Hepatocyte (in vitro differentiated cells): ENCODE measurements around the gene C2CD3. TPM values are rescaled to one million over a fixed set of nuclear protein-coding genes. Genes with fewer than 3 reads are reported as not detected.

ENCODE experiments used
- DNase-seq: peaks from one replicate; pipeline ENCODE4 v3.0.0-alpha.2; 2016; ENCODE audit warnings: low spot score
- H2AFZ ChIP-seq: fragments of 200-600 bp; sonication (generic); 2 replicates; pipeline ENCODE4 v1.6.0; 2016; ENCODE audit warnings: antibody characterized with exemption, mild to moderate bottlenecking
- H3K27ac ChIP-seq: fragments of 200-600 bp; sonication (generic); 2 replicates; pipeline ENCODE4 v1.5.1; 2016; ENCODE audit warnings: mild to moderate bottlenecking
- H3K27me3 ChIP-seq: fragments of 200-600 bp; sonication (generic); 2 replicates; pipeline ENCODE4 v1.6.1; 2016
- H3K36me3 ChIP-seq: fragments of 200-600 bp; sonication (generic); replicated peaks from 2 replicates; pipeline ENCODE4 v1.5.1; 2016; ENCODE audit warnings: low read depth; ENCODE audit not compliant: insufficient read depth
- H3K4me1 ChIP-seq: fragments of 200-600 bp; sonication (generic); 2 replicates; pipeline ENCODE4 v1.5.1; 2016; ENCODE audit warnings: mild to moderate bottlenecking, moderate library complexity; ENCODE audit not compliant: insufficient read depth
- H3K4me2 ChIP-seq: fragments of 200-600 bp; sonication (generic); 2 replicates; pipeline ENCODE4 v1.6.0; 2016
- H3K4me3 ChIP-seq: fragments of 200-600 bp; sonication (generic); 2 replicates; pipeline ENCODE4 v1.5.1; 2016; ENCODE audit warnings: mild to moderate bottlenecking
- H3K79me2 ChIP-seq: fragments of 200-600 bp; sonication (generic); 2 replicates; pipeline ENCODE4 v1.6.0; 2017; ENCODE audit warnings: mild to moderate bottlenecking
- H3K9me2 ChIP-seq: fragments of 200-600 bp; sonication (generic); replicated peaks from 2 replicates; pipeline ENCODE4 v1.6.0; 2017; ENCODE audit warnings: mild to moderate bottlenecking; ENCODE audit not compliant: insufficient read depth
- H3K9me3 ChIP-seq: fragments of 200-600 bp; sonication (generic); 2 replicates; pipeline ENCODE4 v1.5.1; 2016; ENCODE audit warnings: low read depth, mild to moderate bottlenecking
- H4K20me1 ChIP-seq: fragments of 200-600 bp; sonication (generic); 2 replicates; pipeline ENCODE4 v1.6.0; 2016; ENCODE audit warnings: mild to moderate bottlenecking; ENCODE audit not compliant: insufficient read depth, poor library complexity, severe bottlenecking
- CTCF ChIP-seq: fragments of 200-600 bp; sonication (generic); IDR thresholded peaks from 2 replicates; pipeline ENCODE4 v1.5.1; 2016; ENCODE audit warnings: antibody characterized with exemption, mild to moderate bottlenecking; ENCODE audit not compliant: poor library complexity
- EZH2 ChIP-seq: fragments of 200-600 bp; sonication (generic); IDR thresholded peaks from 2 replicates; pipeline ENCODE4 v1.6.1; 2016; ENCODE audit warnings: antibody characterized with exemption, mild to moderate bottlenecking, borderline replicate concordance
- EZH2phosphoT487 ChIP-seq: fragments of 200-600 bp; sonication (generic); IDR thresholded peaks from one replicate; pipeline ENCODE4 v1.6.1; 2018; ENCODE audit warnings: antibody characterized with exemption, mild to moderate bottlenecking, low read depth, moderate library complexity; ENCODE audit not compliant: unreplicated experiment, severe bottlenecking
- WGBS: methylation state at CpG from one replicate; pipeline ENCODE4 v1.1.6; 2016; ENCODE audit warnings: low lambda C conversion rate; ENCODE audit errors: missing lambda C conversion rate; 5-methylcytosine and 5-hydroxymethylcytosine counted together
- polyA plus RNA-seq: library from polyadenylated mRNA; unstranded; fragments of >200 nt; fragmentation: Nextera tagmentation; extraction: Ambion mirVana; gene quantifications from 2 replicates; pipeline ENCODE4 v1.2.1, GENCODE V29; 2016
- total RNA-seq: library from RNA; depleted of rRNA; stranded (reverse); fragments of >200 nt; gene quantifications from 2 replicates; pipeline ENCODE4 v1.2.3, GENCODE V29; 2014

The C2CD3 gene
- total and polyA plus RNA-seq, 2 experiments from 2014 or later = 9.8 to 16.3 TPM

GRCh38 chr11:73980001-73980961 is 190.5 kb downstream of the C2CD3 start:
- Histone ChIP-seq H3K9me2 (no peaks in the 10 kb centered on the region), H4K20me1 (no peaks in the 10 kb centered on the region), H3K36me3 (no peaks in the 10 kb centered on the region), H3K79me2 (no peaks in the 10 kb centered on the region), H3K9me3 (no peaks in the 10 kb centered on the region), H3K4me3 (no peak overlapping the region), H2AFZ (no peak overlapping the region), H3K27me3 (no peaks in the 10 kb centered on the region), H3K27ac (peak overlapping the region; percentile 43), H3K4me1 (peaks cover 6% of the 10 kb centered on the region), H3K4me2 (peak overlapping the region; percentile 95)
- 79% methylated on average over 6 of the region's 6 CpGs for WGBS
- DNase-seq = peak; percentile 48
- TF ChIP-seq CTCF (no peak), EZH2 (no peak), EZH2phosphoT487 (no peak)

DNA sequence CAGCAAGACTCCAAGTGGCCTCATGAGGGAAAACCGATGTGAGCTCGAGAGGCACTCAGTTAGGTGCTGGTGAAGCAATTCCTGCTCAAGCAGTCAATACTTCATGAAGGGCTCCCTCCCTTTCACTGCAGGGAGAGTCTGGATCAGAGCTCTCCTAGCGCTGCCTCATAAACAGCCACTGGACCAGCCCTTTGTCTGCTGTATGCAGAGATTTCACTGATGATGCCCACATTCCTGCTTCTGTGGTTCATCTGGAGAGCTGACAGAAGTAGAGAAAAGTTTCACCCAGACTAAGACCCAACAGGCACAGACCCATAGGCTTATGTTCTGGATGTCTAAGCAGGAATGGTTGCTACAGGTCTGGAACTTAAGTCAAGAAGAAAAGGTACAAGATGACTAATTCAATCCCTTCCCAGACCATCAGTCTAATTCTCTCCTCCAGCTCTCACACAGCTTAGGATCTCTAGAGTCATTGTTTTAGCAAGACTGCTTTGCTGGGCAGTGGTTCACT is 192.2 kb downstream of the C2CD3 start:
- Histone ChIP-seq H3K36me3 (no peaks in the 10 kb centered on the region), H2AFZ (no peak overlapping the region), H3K27ac (no peak overlapping the region), H3K9me2 (no peaks in the 10 kb centered on the region), H4K20me1 (no peaks in the 10 kb centered on the region), H3K4me1 (peaks cover 4% of the 10 kb centered on the region), H3K27me3 (no peaks in the 10 kb centered on the region), H3K4me2 (no peak overlapping the region), H3K4me3 (no peak overlapping the region), H3K9me3 (no peaks in the 10 kb centered on the region), H3K79me2 (no peaks in the 10 kb centered on the region)
- no peak for DNase-seq
- WGBS = 93% methylated on average over 3 of the region's 3 CpGs
- TF ChIP-seq EZH2phosphoT487 = no peak
- no peak for TF ChIP-seq CTCF

DNA sequence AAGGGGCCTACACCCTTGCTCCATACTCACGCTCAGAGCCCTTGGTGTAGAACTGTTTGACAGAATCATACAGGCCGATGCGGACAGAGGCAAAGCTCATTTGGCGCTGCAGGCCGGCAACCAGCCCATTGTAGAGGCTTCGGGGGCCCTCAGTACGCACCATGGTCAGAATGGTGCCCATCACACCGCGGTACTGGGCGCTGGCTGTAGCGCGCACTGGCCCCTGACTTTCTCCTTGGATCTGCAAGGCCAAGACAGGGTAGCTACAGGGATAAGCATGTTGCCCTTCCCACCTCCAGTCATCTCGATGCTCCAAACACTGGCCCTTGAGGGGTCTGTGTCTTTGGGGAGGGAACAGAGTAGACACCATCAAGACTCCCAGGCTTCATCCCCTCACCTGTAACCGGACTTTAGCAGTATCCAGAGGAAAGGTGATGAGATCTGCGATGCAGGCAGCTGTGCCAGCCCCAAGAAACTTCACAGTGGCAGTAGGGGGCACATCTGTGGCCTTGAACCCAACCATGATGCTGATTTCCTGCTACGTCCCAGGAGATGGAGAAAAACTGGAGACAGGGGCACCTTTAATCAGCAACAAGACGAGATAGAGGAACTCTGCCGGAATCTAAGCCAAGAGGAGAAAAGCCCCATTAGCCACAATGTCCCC is 192.8 kb downstream of the C2CD3 start:
- Histone ChIP-seq H3K4me3 (no peak overlapping the region), H3K4me2 (no peak overlapping the region), H3K4me1 (no peaks in the 10 kb centered on the region), H3K36me3 (no peaks in the 10 kb centered on the region), H3K79me2 (no peaks in the 10 kb centered on the region), H4K20me1 (no peaks in the 10 kb centered on the region), H3K27me3 (no peaks in the 10 kb centered on the region), H2AFZ (no peak overlapping the region), H3K9me2 (no peaks in the 10 kb centered on the region), H3K27ac (no peak overlapping the region), H3K9me3 (no peaks in the 10 kb centered on the region)
- TF ChIP-seq EZH2 = no peak
- TF ChIP-seq EZH2phosphoT487 = no peak
- no peak for TF ChIP-seq CTCF
- no peak for DNase-seq
- WGBS = 99% methylated on average over 18 of the region's 18 CpGs
